ACHN (cell line): ENCODE results near the gene ACSS2.
"Not testable (repeated sequence)": the region's sequence is repeated elsewhere in the genome, so short reads cannot be mapped to it uniquely, and the experiment has no call there.

ENCODE experiments used
- DNase-seq: peaks from one replicate; pipeline ENCODE4 v3.0.0-alpha.2; 2015
- in situ Hi-C: cut with HindIII; loops from 2 replicates; pipeline ENCODE4 v1.10.0; 2017; ENCODE audit warnings: low sequenced_read_pairs, low pct_ligation_motif_present, low pct_unique_long_range_greater_than_20kb

The ACSS2 gene

GRCh38 chr20:34895465-34895864, 19.1 kb downstream of the ACSS2 start:
- in situ Hi-C loops, result no loop called here
- no peak for DNase-seq

DNA sequence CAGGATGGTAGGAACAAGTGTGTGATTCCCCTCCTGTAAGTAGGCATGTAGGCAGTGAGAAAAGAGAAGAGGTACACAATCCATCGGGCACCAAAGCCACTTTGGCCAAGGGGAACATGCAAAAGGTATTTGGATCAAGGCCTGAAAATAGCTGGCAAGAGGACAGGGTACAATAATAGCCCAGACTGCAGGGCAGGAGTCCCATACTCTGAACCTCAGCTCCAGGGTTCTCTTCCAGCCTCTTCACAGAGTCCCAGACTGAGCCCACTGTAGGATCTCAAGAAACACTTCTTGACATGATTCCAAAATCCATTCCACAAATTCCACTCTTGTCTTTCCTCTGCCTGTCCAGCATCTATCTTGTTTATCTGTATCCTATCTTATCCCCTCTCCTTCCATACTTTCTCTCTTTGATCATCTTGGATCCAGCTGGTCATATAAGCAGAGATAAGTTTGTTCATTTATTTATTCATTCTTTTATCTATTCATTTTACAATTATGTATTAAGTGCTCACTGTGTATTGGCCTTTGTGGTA, 19.7 kb downstream of the ACSS2 start:
- no peak for DNase-seq
- in situ Hi-C loops, result no loop called here

- in situ Hi-C loops, DNase-seq: not testable (repeated sequence)
Measured at GRCh38 chr20:34898129-34898528, 21.7 kb downstream of the ACSS2 start.

GRCh38 chr20:34898731-34899130, 22.3 kb downstream of the ACSS2 start:
- in situ Hi-C loops, result not testable (repeated sequence)

GRCh38 chr20:34904202-34904621, 27.8 kb downstream of the ACSS2 start:
- DNase-seq, result no peak

More at GRCh38 chr20:34898731-34899130, 22.3 kb downstream of the ACSS2 start:
- DNase-seq, result not testable (repeated sequence)

GRCh38 chr20:34907616-34908469, 31.4 kb downstream of the ACSS2 start:
- in situ Hi-C loops, result no loop called here
- DNase-seq, result peak; percentile 79

More at GRCh38 chr20:34904202-34904621, 27.8 kb downstream of the ACSS2 start:
- in situ Hi-C loops, result no loop called here

GRCh38 chr20:34915131-34915530, 38.7 kb downstream of the ACSS2 start:
- no peak for DNase-seq
- in situ Hi-C loops, result no loop called here

GRCh38 chr20:34915749-34916455, 39.5 kb downstream of the ACSS2 start:
- in situ Hi-C loops, result no loop called here
- no peak for DNase-seq

GRCh38 chr20:34916774-34917354, 40.5 kb downstream of the ACSS2 start:
- in situ Hi-C loops, result no loop called here
- no peak for DNase-seq

GRCh38 chr20:34920055-34920454, 43.6 kb downstream of the ACSS2 start:
- in situ Hi-C loops, result no loop called here
- DNase-seq, result no peak

GRCh38 chr20:34921436-34921835, 45.0 kb downstream of the ACSS2 start:
- DNase-seq, result no peak
- in situ Hi-C loops, result no loop called here

DNA sequence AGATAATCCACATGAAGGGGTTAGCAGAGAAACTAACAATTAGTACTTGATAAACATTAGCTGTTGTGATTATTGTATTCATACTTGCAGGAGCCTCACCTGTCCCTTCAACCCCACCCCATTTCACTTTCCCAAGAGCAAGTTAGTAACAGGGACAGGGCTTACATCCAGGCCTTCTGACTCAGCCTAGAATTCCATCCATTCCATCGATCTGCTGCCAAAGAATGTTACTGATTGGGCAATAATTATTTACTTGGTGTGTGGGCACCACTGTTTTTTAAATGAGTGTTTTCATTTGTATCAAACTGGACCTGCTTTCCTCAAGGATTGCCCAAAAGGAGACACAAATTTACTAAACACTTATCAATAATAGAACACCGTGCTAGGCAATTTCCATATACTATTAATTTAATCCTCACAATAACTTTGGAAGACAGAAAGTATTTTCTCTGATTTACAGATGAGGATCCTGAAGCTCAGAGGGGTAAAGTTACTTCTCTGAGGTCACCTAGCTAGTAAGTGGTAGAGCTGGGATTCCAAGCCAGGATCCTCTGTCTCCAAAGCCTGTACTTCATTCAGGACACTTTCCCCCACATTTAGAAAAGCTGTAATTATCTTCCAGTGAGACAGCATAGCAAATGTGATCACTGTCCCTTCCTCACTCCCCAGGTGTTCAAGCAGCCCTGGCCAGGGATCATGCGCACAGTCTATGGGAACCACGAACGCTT, 46.4 kb downstream of the ACSS2 start:
- in situ Hi-C loops, result no loop called here
- peak; percentile 40 for DNase-seq

DNA sequence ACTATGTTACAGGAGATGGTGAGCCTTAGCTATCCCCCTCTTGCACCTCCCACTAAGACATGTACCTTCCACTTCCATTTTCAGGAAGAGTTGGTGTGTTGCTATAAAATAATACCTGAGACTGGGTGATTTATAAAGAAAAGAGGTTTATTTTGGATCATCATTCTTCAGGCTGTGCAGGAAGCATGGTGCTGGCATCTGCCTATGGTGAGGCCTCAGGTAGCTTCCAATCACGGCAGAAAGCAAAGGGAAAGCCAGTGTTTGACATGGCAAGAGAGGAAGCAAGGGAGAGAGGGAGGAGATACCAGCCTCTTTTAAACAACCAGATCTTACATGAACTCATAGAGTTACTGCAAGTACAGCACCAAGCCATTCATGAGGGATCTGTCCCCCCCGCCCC, 47.0 kb downstream of the ACSS2 start:
- no peak for DNase-seq
- in situ Hi-C loops, result no loop called here

DNA sequence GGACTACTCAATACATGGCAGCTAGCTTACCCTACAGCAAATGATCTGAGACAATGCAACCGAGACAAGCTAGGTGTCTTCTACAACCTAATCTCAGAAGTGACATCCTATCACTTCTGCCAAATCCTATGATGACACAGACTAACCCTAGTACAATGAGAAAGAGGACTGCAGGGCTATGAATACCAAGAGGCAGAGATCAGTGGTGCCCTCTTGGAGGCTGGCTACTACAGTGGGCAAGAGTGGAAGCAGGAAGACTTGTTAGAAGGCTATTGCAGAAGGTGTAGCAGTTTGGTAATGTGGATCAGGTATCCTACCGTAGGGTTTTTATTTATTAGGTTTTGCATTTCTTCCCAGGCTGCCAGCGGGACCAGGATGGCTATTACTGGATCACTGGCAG, 48.9 kb downstream of the ACSS2 start:
- in situ Hi-C loops, result no loop called here
- no peak for DNase-seq

- DNase-seq, result no peak
- in situ Hi-C loops, result no loop called here
Measured at GRCh38 chr20:34925981-34926380, 49.6 kb downstream of the ACSS2 start.

DNA sequence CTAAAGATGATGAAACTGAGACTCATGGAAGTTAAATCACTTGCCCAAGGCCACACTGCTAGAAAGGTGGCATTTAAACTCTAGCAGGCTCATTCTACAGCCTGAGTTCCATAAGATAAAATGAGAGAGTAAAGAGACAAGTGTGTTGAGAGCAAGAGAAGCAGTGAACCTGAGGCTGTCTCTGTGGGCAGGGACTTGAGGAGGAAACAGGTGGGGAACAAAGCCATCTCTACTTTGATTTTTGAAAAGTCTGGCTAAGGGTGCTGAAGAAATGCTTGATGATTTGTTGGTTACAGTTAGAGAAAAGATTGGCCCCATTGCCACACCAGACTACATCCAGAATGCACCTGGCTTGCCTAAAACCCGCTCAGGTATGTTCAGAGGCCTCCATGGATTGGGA, 50.2 kb downstream of the ACSS2 start:
- in situ Hi-C loops, result no loop called here
- no peak for DNase-seq

GRCh38 chr20:34927736-34928135, 51.3 kb downstream of the ACSS2 start:
- in situ Hi-C loops, result no loop called here
- no peak for DNase-seq

- no peak for DNase-seq
- in situ Hi-C loops, result no loop called here
Measured at GRCh38 chr20:34928411-34928810, 52.0 kb downstream of the ACSS2 start.

DNA sequence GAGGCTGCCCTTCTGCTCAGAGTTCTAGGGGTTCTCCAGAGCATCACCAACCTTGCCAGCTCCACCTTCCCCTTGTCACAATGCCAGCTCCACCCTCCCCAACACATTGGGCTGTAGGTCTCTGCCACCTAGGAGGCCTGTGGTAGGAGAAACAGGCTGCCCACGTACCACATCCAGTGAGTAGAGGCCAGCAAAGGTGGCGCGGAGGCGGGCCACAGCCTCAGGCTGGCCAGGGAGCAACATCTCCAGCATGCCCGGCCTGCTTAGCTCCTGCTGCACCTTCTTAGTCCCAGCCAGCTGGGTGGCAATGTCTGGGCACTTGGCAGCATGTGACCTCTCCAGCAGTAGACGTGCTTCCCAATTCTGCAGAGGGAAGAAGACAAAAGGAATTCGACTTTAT, 55.4 kb downstream of the ACSS2 start:
- DNase-seq, result no peak
- in situ Hi-C loops, result no loop called here
